IPS-NIHi11 (cell line): ENCODE data around the gene CTSD.
"Not testable (repeated sequence)": the region's sequence is repeated elsewhere in the genome, so short reads cannot be mapped to it uniquely, and the experiment has no call there.

Experiments
- DNase-seq: peaks from one replicate; pipeline ENCODE4 v3.0.0; 2012; ENCODE audit warnings: mixed read lengths, low spot score

The CTSD gene

GRCh38 chr11:1770061-1770460, 6.3 kb upstream of the CTSD start:
- DNase-seq, result no peak

- DNase-seq, result not testable (repeated sequence)
Measured at GRCh38 chr11:1769304-1769936, 5.7 kb upstream of the CTSD start.

DNA sequence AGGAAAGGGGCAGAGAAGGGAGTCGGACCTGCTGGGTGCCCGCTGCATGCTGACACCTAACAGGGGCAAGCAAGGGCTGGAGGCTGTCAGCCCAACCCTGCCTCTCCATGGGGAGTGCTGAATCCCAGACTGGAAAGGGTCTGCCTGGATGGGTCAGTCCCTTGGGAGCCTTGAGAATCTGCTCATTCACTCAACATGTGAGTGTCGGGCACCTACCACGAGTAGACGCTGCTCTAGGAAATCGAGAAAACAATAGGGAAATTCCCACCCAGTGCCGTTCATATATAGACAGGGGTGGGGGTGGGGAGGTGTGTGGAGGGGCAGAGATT, 4.4 kb upstream of the CTSD start:
- DNase-seq, result no peak

- no peak for DNase-seq
Measured at GRCh38 chr11:1767399-1768140, 3.8 kb upstream of the CTSD start.

- no peak for DNase-seq
Measured at GRCh38 chr11:1766719-1767398, 3.1 kb upstream of the CTSD start.

DNA sequence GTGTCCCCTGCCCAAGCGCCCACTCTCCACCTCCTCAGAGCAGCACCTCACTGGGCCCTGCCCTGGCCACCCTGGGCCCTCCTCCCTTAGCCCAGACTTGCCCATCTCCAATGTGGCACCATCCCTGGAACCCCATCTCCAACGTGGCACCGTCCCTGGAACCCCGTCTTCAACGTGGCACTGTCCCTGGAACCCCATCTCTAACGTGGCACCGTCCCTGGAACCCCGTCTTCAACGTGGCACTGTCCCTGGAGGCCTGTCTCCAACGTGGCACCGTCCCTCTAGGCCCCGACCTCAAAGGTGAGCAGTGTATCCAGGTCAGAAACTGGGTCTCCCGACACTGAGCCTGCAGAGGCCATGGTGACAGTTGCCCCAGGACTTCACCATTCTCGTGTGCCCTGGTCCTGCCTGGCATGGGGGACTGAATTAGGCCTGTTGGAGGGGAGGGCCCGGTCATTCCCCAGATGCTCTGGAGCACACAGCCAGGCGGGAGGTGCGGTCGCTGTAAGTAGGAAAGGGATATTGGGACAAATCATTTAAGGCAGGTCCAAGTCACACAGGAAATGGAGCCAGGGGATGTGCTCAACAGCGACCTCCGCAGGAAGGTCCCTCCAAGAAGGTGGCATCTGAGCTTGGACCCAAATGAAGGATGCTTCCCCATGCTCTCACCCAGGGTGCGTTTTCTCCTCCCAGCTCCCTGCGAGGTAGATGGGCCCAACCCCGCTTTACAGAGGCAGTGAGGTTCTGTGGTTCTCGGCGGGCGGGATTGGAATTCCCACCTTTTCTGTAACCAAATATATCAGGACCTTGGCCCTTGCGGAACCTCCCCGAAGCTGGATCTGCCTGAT, 2.4 kb upstream of the CTSD start:
- DNase-seq, result peak; percentile 53

DNA sequence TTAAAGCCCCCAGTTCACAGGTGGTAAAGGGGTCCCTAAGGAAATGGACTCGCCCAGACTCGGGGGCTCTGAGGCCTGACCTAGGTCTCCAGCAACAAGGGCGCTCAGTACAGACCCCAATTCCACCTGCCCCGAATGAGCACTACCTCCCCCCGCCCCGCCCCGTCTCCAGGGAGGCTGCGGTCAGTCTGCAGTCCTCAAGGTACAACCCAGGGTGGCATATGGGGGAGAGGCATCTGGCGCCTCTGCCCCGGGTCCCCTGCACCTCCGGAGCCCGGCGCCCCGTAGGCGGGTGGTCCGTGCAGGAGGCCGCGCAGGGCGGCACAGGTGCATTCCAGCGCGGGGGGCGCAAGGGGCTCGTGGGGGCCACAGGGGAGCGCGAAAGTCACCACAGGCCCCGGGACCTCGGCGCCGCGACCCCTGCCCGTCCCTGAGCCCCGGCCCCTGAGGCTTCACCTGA, 361 bp downstream of the CTSD start:
- DNase-seq, result no peak

DNA sequence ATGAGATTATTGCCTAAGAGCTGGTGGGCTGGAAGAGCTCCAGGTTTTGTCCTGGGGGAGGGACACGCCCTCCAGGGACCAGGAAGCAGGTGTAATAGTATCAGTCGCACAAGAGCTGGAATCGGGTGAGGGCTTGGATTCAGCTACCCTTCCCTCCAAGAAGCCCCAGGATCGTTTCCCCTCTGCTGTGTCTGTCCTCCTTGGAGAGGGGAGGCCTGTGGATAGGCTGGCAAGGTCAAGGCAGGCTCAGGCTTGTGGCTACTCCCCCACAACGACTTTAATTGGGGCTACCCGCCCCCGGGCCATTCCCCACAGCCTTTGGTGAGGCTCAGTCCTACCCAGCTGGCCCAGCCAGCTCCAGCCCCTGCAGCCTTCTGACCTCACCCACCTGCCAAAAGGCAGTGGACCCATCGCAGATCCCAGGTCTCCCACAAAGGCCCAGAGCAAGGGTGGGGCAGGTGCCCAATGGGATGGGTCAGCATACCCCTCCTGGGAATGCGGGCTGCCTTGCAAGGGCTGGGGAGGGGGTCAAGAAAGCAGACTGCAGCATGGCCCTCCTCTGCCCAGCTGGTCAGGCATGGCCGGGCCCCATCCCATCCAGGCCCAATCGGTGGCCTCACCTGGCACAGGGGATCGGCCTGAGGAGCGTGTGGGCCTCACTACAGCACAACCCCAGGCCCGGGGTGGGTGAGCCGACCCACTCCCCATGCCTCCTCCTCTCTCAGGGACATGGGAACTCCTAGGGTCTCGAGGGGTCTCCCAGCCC, 1.0 kb downstream of the CTSD start:
- no peak for DNase-seq

- no peak for DNase-seq
Measured at GRCh38 chr11:1761857-1762536, 1.7 kb downstream of the CTSD start.

- DNase-seq, result no peak
Measured at GRCh38 chr11:1761110-1761856, 2.4 kb downstream of the CTSD start.

- DNase-seq, result no peak
Measured at GRCh38 chr11:1760351-1761109, 3.2 kb downstream of the CTSD start.

DNA sequence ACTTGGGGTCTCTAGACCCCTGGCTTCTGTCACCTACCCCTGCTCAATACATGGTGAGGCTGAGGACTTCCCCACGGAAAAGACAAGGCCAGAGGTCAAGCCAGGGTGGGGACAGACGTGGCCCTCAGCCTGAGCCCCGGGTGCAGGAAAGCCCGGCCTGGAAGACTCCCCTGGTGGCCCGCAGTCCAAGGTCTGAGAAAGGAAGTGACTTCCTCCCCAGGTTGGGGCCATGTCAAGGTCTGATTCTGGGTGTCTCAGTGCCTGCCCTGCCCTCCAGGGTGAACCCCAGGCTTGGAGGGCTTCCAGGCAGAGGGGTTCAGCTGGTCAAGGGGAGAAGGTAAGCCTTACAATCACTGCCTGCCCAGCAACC, 3.9 kb downstream of the CTSD start:
- no peak for DNase-seq

- no peak for DNase-seq
Measured at GRCh38 chr11:1759151-1759850, 4.4 kb downstream of the CTSD start.

GRCh38 chr11:1758611-1759150, 5.0 kb downstream of the CTSD start:
- no peak for DNase-seq

- no peak for DNase-seq
Measured at GRCh38 chr11:1757861-1758610, 5.7 kb downstream of the CTSD start.

- no peak for DNase-seq
Measured at GRCh38 chr11:1756791-1757771, 6.6 kb downstream of the CTSD start.
